Stimulated activated CD8-positive, alpha-beta memory T cell treated with anti-CD3 and anti-CD28 coated beads, Interleukin-12 subunit alpha, Interleukin-12 subunit beta, amount 100 ng/mL, for 1 hour (primary cell): ENCODE measurements around the gene ANKRD13A.
"Not testable (repeated sequence)": the region's sequence is repeated elsewhere in the genome, so short reads cannot be mapped to it uniquely, and the experiment has no call there.

Experiments used
- DNase-seq: peaks from one replicate; pipeline ENCODE4 v3.0.0-alpha.2; 2020; ENCODE audit warnings: low read depth

ANKRD13A gene

GRCh38 chr12:110084314-110085015 is 85.2 kb downstream of the ANKRD13A start:
- no peak for DNase-seq

- DNase-seq, result not testable (repeated sequence)
Observed at GRCh38 chr12:110088216-110088615, 89.0 kb downstream of the ANKRD13A start.

GRCh38 chr12:110088936-110089335 is 89.7 kb downstream of the ANKRD13A start:
- DNase-seq, result no peak
